A204.1 (cell line): ENCODE results near the gene DEPDC1B.
"Not testable (repeated sequence)": the region's sequence is repeated elsewhere in the genome, so short reads cannot be mapped to it uniquely, and the experiment has no call there.

ENCODE experiments used
- FAIRE-seq: peaks from 2 replicates; lab custom pipeline; 2012; peaks lifted over from hg19 to GRCh38; lab: Jason Lieb, UNC

The DEPDC1B gene

GRCh38 chr5:60699609-60700415, at the start of gene DEPDC1B:
Gene DEPDC1B, minus strand, starts transcription at chr5:60700166. Its CDS starts 73 bp downstream, at chr5:60700093.
- no peak for FAIRE-seq

GRCh38 chr5:60744682-60745081, 44.7 kb upstream of the DEPDC1B start:
- no peak for FAIRE-seq

- no peak for FAIRE-seq
Observed at GRCh38 chr5:60743511-60744314, 43.7 kb upstream of the DEPDC1B start.

- FAIRE-seq, result no peak
Observed at GRCh38 chr5:60740322-60740721, 40.4 kb upstream of the DEPDC1B start.

- no peak for FAIRE-seq
Observed at GRCh38 chr5:60738933-60739332, 39.0 kb upstream of the DEPDC1B start.

GRCh38 chr5:60738461-60738860, 38.5 kb upstream of the DEPDC1B start:
- no peak for FAIRE-seq

- FAIRE-seq, result not testable (repeated sequence)
Observed at GRCh38 chr5:60730858-60731257, 30.9 kb upstream of the DEPDC1B start.

- FAIRE-seq, result no peak
Observed at GRCh38 chr5:60727033-60727679, 27.2 kb upstream of the DEPDC1B start.

GRCh38 chr5:60724126-60724525, 24.2 kb upstream of the DEPDC1B start:
- FAIRE-seq, result no peak

GRCh38 chr5:60722416-60722815, 22.4 kb upstream of the DEPDC1B start:
- FAIRE-seq, result no peak

GRCh38 chr5:60719329-60719728, 19.4 kb upstream of the DEPDC1B start:
- no peak for FAIRE-seq

GRCh38 chr5:60718166-60718892, 18.4 kb upstream of the DEPDC1B start:
- FAIRE-seq, result no peak

GRCh38 chr5:60715201-60715928, 15.4 kb upstream of the DEPDC1B start:
- FAIRE-seq, result not testable (repeated sequence)

- no peak for FAIRE-seq
Observed at GRCh38 chr5:60712950-60713349, 13.0 kb upstream of the DEPDC1B start.

GRCh38 chr5:60711892-60712291, 11.9 kb upstream of the DEPDC1B start:
- not testable (repeated sequence) for FAIRE-seq

GRCh38 chr5:60710362-60710761, 10.4 kb upstream of the DEPDC1B start:
- FAIRE-seq, result no peak

- FAIRE-seq, result no peak
Observed at GRCh38 chr5:60705144-60705543, 5.2 kb upstream of the DEPDC1B start.

- no peak for FAIRE-seq
Observed at GRCh38 chr5:60703944-60704343, 4.0 kb upstream of the DEPDC1B start.

GRCh38 chr5:60701321-60701968, 1.5 kb upstream of the DEPDC1B start:
- FAIRE-seq, result no peak

- FAIRE-seq, result no peak
Observed at GRCh38 chr5:60700416-60700757, 421 bp upstream of the DEPDC1B start.

- no peak for FAIRE-seq
Observed at GRCh38 chr5:60699288-60699608, 718 bp downstream of the DEPDC1B start.
